ENCODE data around the gene SLC13A2.

GRCh38 chr17:28449859-28450258 is 23.6 kb upstream of the SLC13A2 start:
- TF ChIP-seq CTCF (tag by site-specific recombination; IDR thresholded peaks at IDR 0.05) (no peak), ZNF350 (tag by site-specific recombination; IDR thresholded peaks at IDR 0.05) (no peak), ZNF692 (tag by site-specific recombination; IDR thresholded peaks at IDR 0.05) (no peak), REST (tag by site-specific recombination; IDR thresholded peaks at IDR 0.05) (no peak), ATF2 (tag by site-specific recombination; IDR thresholded peaks at IDR 0.05; ENCODE audit: low read depth) (no peak), AEBP2 (tag by site-specific recombination; IDR thresholded peaks at IDR 0.05; ENCODE audit: borderline replicate concordance) (no peak)

Measured in HEK293 (cell line).